ENCODE measurements around the gene PRKAG3. TPM values are rescaled to one million over a fixed set of nuclear protein-coding genes. Genes with fewer than 3 reads are reported as not detected.

PRKAG3 gene
- total and polyA plus RNA-seq, 2 donors (not counting 3 experiments of a cell fraction or from before 2014, with no cell fraction given) = not detected

GRCh38 chr2:218851286-218851685 lies 19.7 kb upstream of the PRKAG3 start:
- no peaks in the 10 kb centered on the region for H3K4me1 ChIP-seq (ENCODE audit: control insufficient read depth, extremely low read depth, insufficient read depth, low read length)
- no peaks in the 10 kb centered on the region for H3K79me2 ChIP-seq (ENCODE audit: control insufficient read depth, insufficient read depth, low read length)
- no peaks in the 10 kb centered on the region for H3K9me1 ChIP-seq (replicated peaks; ENCODE audit: control insufficient read depth, extremely low read depth, insufficient read depth, low read length)
- no peak for FAIRE-seq
- no peak overlapping the region for H3K27ac ChIP-seq (ENCODE audit: insufficient read depth, low read depth, low read length)
- no peaks in the 10 kb centered on the region for H3K36me3 ChIP-seq (ENCODE audit: control insufficient read depth in 2 of 2, extremely low read depth in 1 of 2, insufficient read depth in 2 of 2, low read length in 2 of 2)
- no peaks in the 10 kb centered on the region for H3K9me3 ChIP-seq (replicated peaks; ENCODE audit: control insufficient read depth, insufficient read depth, low read length)
- no TSS peak for BruUV-seq (replicated peaks)
- no peak overlapping the region for H3K4me3 ChIP-seq (replicated peaks in 1 of 3; ENCODE audit: insufficient read depth in 1 of 3, low read depth in 1 of 3, low read length in 3 of 3)
- H2AFZ ChIP-seq (ENCODE audit: low read depth, low read length) = no peak overlapping the region
- H3K27me3 ChIP-seq (ENCODE audit: control insufficient read depth in 2 of 2, insufficient read depth in 2 of 2, low read length in 2 of 2) = peaks cover 32 to 35% of the 10 kb centered on the region in 2 experiments
- CTCF ChIA-PET = interaction anchor here (0.7 to 4.6 kb wide), 14 partner anchors 12 to 303 kb away, joined by 3 to 49 read pairs (median 5); no protein-coding TSS in a partner anchor
- TF ChIP-seq EZH2 (IDR thresholded peaks at IDR 0.05; ENCODE audit: borderline replicate concordance, low read depth, low read length, severe bottlenecking) = no peak
- TF ChIP-seq POLR2AphosphoS5 (IDR thresholded peaks at IDR 0.05; ENCODE audit: insufficient read depth, low read depth, low read length) = no peak
- TF ChIP-seq MAX (IDR thresholded peaks at IDR 0.05; ENCODE audit: insufficient read depth, insufficient read length) = no peak
- TF ChIP-seq POLR2A (IDR thresholded peaks at IDR 0.05; ENCODE audit: low read depth, low read length) = no peak
- no peak for TF ChIP-seq JUN (IDR thresholded peaks at IDR 0.05; ENCODE audit: borderline replicate concordance, insufficient read depth, insufficient read length, low read depth)
- no peak for TF ChIP-seq GATA2 (IDR thresholded peaks at IDR 0.05; ENCODE audit: insufficient read depth, insufficient read length, low read depth, low read length)
- TF ChIP-seq MYC (IDR thresholded peaks at IDR 0.05; ENCODE audit: low read depth, low read length) = no peak
- no peak for TF ChIP-seq CTCF (IDR thresholded peaks at IDR 0.05; ENCODE audit: extremely low read depth in 1 of 2, insufficient read depth in 1 of 2, low read depth in 1 of 2, low read length in 2 of 2)
- no peak for TF ChIP-seq FOS (IDR thresholded peaks at IDR 0.05; ENCODE audit: borderline replicate concordance, insufficient read depth, low read length)
- H4K20me1 ChIP-seq (replicated peaks; ENCODE audit: control insufficient read depth, extremely low read depth, insufficient read depth, low read length) = no peaks in the 10 kb centered on the region
- dilution Hi-C loops (cut with MboI; ENCODE audit: extremely low pct_ligation_motif_present, low sequenced_read_pairs) (no loop called here), intact Hi-C loops (cut with micrococcal nuclease) (loop anchor here (5.0 kb wide), 2 partner anchors 131 to 306 kb away; no protein-coding TSS in a partner anchor)
- H3K9ac ChIP-seq (replicated peaks; ENCODE audit: extremely low read depth, insufficient read depth, low read length) = no peak overlapping the region
- H3K4me2 ChIP-seq (ENCODE audit: insufficient read depth, low read length) = no peak overlapping the region
- DNase-seq (ENCODE audit: low read depth, low spot score) = no peak
- POLR2A ChIA-PET = no interaction called here

Data from endothelial cell of umbilical vein (primary cell).